Hematopoietic multipotent progenitor cell treated with erythropoietin and hydrocortisone succinate and interleukin-3 and kit ligand, for 17 days (in vitro differentiated cells): ENCODE data around the gene SLFN11.
A peak's percentile ranks its signal among the peaks of the same experiment; 100 is the strongest.
"Not testable (repeated sequence)": the region's sequence is repeated elsewhere in the genome, so short reads cannot be mapped to it uniquely, and the experiment has no call there.

ENCODE experiments used
- DNase-seq: peaks from one replicate; pipeline ENCODE4 v3.0.0-alpha.2; 2015; ENCODE audit warnings: low spot score

SLFN11 gene, protein sequence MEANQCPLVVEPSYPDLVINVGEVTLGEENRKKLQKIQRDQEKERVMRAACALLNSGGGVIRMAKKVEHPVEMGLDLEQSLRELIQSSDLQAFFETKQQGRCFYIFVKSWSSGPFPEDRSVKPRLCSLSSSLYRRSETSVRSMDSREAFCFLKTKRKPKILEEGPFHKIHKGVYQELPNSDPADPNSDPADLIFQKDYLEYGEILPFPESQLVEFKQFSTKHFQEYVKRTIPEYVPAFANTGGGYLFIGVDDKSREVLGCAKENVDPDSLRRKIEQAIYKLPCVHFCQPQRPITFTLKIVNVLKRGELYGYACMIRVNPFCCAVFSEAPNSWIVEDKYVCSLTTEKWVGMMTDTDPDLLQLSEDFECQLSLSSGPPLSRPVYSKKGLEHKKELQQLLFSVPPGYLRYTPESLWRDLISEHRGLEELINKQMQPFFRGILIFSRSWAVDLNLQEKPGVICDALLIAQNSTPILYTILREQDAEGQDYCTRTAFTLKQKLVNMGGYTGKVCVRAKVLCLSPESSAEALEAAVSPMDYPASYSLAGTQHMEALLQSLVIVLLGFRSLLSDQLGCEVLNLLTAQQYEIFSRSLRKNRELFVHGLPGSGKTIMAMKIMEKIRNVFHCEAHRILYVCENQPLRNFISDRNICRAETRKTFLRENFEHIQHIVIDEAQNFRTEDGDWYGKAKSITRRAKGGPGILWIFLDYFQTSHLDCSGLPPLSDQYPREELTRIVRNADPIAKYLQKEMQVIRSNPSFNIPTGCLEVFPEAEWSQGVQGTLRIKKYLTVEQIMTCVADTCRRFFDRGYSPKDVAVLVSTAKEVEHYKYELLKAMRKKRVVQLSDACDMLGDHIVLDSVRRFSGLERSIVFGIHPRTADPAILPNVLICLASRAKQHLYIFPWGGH

DNA sequence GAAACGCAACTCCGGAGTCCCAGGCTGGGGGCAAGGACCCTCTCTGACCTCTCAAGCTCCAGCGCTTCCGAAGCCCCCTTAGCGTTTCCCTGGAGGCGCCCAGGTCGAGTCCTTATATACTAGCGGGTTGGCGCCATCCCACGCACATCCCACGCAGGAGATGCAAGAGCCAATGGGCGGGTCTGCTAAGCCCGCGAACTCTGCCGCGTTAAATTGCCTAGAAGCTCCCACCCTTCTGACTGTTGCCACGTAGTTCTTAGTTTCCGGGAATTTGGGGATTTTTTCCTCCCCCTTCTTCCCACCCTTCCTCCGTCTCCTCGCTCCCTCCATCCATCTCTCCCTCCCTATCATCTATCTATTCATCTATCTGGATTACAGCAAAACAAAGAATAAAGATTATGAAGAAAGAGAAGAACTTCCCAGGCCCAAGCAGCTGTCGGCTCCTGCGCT lies at the start of gene SLFN11:
Gene SLFN11, minus strand, starts transcription at position 88 of the 450 bp plus-strand sequence. CDS start 9,814 bp downstream, outside the sequence.
- DNase-seq, result no peak

DNA sequence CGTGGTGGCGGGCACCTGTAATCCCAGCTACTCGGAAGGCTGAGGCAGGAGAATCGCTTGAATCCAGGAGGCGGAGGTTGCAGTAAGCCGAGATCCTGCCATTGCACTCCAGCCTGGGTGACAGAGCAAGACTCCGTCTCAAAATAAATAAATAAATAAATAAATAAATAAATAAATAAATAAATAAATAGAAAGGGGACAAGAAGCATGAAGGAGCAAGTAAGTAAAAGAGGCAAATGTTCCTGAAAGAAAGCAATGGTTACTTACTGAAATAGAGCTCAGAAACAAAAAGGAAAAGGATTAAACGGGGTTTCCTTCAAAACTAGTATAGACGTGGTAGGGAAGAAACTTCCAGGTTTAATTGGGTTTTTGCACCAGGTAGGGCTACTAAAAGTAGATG lies 47.6 kb upstream of the SLFN11 start:
- DNase-seq, result not testable (repeated sequence)

DNA sequence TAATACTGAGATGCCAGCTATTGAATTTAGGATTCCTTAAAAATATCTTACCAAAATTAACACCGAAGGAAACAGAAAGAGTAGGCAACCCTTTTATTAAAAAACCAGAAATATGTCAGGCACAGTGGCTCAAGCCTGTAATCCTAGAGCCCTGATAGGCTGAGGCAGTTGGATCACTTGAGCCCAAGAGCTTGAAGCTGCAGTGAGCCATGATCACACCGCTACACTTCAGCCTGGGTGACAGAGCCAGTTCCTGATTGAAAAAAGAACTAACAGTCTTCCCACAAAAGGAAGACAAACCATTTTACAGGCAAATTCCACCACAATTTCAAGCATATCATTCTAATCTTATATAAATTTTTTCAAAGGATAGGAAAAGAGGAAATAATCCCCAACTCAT lies 43.2 kb upstream of the SLFN11 start:
- DNase-seq, result no peak

DNA sequence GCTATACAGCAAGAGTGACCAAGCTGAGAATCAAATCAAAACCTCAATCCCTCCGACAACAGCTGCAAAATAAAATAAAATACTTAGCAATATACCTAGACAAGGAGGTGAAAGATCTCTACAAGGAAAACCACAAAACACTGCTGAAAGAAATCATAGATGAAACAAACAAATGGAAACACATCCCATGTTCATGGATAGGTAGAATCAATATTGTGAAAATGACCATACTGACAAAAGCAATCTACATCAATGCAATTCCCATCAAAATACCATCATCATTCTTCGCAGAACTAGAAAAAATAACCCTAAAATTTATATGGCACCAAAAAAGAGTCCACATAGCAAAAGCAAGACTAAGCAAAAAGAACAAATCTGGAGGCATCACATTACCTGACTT lies 41.3 kb upstream of the SLFN11 start:
- DNase-seq, result not testable (repeated sequence)

DNA sequence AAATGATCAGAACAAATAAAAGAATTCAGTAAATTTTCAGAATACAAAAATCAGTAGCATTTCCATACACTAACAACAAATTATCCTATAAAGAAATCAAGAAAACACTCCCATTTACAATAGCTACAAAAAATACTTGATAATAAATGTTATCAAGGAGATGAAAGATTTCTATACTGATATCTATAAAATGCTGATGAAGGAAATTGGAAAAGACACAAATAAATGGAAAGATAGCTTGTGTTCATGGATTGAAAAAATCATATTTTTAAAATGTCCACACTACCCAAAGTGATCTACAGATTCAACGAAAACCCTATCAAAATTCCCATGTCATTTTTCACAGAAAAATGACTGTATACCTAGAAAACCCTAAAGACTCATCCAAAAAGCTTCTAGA lies 40.8 kb upstream of the SLFN11 start:
- no peak for DNase-seq

DNA sequence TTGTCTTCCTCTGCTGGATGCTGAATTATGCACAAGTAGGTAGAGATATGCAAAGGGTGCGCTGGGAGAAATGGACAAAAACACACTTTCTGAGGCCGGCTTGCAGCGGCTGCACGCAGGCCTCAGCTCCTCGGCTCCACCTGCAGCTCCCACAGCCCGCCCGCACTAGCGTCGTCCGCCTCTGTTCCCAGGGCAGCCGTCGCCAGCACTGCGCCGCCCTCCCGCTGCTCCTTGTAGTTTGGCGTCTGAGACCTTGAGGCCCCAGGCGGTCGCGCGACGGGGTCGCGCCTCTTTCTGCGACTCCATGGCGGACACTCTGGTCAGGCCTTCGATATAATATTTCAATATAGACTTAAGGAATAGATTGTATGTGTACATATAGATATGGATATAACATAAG lies 34.1 kb upstream of the SLFN11 start:
- no peak for DNase-seq

DNA sequence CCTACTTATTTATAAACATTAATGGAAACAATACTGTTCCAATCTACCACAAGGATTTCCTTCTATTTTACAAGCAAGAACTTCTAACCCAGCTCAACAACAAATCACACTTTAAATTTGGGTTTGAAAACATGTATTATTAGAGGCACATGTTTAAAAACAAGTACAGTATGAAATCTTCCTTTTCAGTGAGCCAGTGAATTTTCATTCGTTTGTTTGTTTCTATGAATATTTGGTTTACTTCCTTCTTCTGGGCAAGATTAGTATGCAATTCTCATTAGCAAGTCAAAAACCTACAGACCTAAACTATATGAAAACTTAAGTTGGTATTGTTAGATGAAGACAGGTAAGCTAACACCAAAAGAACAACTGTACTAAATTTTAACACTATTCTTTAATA lies 33.1 kb upstream of the SLFN11 start:
- no peak for DNase-seq

DNA sequence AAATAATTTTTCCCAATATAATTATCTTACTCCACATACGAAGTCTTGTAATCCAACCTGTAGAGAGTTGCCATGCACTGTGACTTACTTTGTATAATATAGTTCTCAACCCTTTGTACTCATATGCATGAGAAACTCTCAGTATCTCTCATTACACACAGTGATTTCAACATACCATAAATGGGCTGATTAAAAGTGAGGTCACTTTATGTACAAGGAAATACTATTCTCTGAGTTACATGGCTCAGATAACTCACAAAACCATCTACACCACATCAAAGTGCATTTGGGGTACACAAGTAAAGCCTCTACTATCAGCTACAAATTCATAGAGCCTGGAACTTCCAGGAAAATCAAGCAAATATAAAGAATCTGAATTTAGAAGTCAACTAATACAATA lies 30.9 kb upstream of the SLFN11 start:
- no peak for DNase-seq

DNA sequence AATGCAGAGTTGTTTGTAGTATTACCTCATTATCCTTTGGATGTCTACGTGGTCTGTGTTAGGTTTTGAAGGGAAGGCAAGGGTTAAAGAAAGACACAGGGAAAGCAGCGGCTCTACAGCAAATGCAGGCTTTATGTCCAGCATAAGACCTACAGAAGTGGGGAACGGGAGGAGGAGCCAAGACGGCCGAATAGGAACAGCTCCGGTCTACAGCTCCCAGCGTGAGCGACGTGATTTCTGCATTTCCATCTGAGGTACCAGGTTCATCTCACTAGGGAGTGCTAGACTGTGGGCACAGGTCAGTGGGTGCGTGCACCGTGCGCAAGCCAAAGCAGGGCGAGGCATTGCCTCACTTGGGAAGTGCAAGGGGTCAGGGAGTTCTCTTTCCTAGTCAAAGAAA lies 20.4 kb upstream of the SLFN11 start:
- DNase-seq, result not testable (repeated sequence)

DNA sequence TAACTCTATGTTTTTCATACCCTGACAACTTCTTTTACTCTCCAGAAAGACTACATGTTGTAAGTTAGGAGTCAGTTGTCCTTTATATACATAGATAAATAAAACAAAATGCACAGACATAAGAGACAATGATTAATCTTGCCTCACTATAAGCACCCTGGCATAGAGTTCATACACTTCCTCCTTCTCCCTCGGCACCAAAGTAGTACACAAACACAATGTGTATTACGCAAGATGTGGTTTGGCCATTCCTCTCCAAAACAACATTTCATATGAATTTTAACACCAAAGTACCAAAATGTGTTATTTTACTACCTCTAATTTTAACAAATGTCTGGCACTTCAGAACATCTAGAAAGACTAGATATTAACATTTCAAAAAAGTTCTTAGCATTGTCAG lies 17.2 kb upstream of the SLFN11 start:
- no peak for DNase-seq

DNA sequence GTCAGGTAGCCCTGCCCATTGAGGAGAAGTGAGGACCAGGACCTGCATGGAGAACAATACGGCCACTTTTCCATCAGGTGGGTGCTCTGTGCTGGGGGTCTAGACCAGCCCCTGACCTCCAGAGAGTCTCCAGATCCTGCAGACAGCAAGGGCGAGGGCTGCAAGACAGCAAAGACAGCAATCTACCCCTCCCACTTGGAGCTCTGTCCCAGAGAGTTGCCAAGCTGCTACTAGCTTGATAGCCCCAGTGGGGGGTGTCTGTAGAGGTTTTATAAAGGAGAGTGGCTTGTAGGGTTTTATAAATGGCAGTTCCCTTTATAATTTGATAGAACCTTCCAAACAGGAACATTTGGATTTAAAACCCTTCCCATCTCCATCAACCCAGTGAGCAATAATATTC lies 16.7 kb upstream of the SLFN11 start:
- no peak for DNase-seq

DNA sequence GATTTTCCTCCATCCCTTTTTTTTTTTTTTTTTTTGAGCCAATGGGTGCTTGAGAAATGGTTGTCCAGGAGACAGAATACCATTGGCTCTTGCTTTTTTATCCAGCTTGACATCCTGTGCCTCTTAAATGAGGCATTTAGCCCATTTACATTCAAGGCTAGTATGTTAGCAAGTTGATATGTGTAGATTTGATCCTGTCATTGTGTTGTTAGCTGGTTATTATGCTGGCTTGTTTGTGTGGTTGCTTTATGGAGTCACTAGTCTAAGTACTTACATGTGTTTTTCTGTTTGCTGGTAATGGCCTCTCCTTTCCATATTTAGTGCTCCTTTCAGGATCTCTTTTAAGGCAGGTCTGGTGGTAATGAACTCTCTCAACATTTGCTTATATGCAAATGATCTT lies 14.1 kb upstream of the SLFN11 start:
- no peak for DNase-seq

DNA sequence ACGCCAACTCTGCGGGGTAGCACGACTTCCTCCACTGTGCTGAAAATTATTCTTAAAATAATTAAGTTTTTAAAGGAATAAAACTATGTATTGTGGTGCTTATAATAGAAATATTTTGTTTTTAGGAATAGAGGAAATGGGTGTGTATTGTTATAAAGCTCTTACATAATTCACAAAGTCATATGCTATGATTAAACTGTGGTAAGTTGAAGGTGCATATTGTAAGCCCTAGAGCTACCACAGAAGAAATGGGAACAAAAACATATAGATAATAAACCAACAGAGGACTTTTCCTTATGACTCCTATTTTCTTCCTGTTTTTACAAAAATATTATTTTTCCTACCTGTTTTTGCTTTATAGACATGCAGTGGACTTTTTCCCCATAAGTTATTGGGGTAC lies 4.3 kb upstream of the SLFN11 start:
- DNase-seq, result no peak

DNA sequence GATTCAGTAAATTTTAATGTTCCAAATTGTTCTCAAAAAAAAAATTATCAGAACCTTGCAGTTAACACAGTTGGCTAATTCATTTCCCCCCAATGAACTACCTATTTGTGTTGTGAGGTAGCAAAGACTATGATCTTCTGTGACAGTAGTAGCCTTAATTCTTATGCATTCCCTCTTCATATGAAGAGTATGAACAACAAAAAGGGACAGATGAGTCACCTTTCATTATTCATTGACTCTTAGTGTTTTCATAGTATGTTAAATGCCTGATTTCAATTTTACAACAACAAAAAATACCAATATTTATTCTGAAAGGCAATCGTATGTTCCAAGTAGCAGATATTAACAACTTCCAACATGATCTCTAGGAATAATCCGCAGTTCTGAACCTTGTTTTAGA lies 3.6 kb upstream of the SLFN11 start:
- no peak for DNase-seq

DNA sequence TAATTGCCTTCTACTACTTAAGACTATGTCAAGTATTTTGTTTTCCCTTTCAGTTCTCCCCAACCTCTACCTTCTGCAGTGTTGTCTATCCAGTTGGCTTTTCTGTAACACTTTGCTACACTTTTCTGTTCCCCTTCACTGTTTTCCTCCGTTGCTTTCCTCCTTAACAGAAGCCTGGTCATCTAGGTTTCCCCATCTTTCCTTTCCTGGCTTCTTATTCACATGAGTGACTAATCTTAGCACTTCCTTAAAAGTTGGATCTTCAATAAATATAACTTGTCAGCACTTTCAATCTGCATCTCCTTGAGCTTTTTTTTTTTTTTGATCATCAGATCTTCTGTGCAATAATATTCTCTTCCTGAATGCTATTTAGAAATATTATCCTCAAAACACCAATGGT lies 2.8 kb upstream of the SLFN11 start:
- no peak for DNase-seq

DNA sequence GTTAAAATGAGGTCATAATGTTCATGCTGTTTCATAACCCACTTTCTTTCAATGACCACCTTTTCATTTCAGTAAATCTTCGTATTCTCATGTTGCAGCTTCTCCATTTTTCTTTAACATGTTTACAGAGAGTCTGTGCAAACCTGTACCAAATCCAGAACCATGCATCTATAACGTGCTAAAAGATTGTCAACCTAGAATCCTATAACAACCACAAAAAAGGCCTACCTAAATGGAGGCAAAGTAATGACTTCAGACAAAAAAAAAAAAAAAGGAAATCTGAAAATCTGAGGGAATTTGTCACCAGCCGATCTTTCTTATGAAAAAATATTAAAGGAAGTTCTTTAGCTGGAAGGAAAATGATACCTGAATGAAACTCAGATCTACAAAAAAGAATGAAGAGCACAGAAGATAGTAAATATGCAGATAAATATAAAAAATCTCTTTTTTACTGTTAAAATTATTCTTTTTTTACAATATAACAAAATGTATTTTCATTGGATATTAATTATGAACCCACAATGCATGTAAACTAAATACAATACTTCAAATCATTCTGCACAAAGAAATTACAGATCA lies 1.4 kb upstream of the SLFN11 start:
- DNase-seq, result no peak

DNA sequence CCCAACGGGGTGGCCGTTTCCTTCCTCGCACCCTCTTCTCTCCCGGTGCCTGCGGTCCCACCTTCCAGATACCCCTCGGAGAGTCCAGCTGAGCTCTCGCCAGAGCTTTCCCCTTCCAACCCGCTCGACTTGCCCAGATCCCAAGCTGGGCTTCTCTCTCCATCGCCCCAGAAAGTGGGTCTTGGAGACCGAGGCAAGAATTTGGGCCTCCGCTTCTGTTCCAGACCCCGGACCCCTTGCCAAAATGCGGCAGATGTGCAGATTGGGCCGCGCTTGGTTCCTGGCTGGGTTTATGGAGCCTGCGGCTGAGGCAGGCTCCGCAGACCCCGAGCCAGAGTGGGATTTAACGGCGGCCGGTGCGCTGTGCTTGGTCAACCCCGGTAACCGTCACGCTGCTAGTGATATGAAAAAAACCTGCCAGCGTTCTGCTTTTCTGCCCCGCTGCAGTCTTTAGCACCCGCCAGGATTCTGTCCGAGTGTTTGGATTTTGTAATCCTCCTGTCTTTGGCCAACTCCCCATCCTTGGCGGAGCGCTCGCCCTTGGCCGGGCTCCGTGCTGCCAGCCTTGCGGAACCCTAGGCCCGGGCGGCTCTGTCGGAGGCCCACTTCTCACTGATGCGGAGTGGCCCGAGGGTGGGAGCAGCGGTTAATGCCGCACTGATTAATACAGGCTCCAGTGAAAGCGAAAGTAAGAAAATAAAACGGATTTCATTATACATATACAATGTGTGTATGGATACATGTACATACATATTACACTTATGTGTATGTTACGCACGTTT lies 754 bp upstream of the SLFN11 start:
- no peak for DNase-seq

DNA sequence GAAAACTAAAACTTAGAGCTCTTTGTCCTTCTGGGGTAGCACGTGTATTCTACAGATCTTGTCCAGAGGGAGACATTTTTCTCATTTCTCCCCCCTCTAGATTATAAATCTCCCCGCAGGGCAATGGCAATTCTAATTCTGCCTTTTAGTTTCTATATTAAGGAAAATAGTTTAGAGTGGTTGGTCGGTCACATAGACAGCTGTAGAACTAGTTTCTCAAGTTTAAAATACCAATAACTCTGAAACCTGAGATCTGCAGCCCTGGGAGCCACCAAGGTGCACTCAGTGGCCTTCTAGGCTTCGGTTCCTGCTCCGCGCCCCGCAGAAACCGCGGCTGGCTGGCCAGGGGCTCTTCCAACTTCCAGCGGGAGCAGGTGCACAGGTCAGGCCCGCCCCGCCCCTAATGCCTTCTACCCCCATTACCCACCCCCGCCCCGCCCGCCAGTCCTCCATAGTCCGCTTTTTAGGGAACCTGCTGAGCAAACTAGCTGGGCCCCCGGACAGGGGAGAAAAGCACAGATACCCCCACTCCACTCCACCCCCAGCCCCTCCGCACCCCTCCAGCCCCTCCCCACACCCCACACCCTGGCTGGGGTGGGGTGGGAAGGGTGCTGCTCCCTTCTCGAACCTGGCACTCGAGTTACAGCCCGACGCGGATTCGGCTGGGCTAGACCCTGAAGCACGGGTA lies 431 bp downstream of the SLFN11 start:
- peak; percentile 43 for DNase-seq

DNA sequence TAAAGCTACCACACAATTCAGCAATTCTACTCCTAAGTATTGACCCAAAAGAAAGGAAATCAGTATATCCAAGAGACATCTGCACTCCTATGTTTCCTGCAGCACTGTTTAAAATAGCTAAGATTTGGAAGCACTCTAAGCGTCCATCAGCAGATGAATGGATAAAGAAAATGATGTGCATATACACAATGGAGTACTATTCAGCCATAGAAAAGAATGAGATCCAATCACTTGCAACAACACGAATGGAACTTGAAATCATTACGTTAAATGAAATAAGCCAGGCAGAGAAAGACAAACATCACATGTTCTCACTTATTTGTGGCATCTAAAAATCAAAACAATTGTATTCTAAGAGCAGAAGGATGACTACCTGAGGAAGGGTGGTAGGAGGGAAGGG lies 1.5 kb downstream of the SLFN11 start:
- DNase-seq, result peak; percentile 6

DNA sequence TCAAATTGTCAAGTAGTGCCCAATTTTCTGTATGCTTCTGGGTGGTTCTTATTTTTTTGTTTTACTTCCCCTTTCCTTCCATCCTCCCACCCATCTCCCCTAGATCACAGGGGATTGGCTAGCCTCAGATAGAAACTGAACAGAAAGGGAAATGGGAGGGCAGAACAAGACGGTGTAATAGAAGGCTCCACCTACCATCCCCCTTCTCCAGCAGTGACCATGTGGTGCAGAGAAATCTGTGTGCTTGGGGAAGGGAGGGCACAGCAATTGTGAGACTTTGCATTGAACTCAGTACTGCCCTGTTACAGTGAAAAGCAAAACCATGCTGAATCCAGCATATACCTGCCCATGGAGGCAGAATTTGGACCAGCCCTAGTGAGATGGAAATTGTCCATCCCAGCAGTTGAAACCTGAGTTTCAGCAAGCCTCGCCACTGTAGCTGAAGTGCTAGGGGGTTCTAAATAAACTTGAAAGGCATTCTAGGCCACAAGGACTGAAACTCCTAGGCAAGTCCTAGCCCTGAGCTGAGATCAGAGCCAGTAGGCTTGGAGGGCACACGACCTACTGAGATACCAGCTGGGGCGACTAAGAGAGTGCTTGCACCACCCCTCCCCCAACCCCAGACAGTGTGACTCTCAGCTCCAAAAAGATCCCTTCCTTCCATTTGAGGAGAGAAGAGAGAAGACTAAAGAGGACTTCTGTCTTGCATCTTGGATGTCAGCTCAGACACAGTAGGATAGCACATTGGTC lies 5.2 kb downstream of the SLFN11 start:
- DNase-seq, result no peak

DNA sequence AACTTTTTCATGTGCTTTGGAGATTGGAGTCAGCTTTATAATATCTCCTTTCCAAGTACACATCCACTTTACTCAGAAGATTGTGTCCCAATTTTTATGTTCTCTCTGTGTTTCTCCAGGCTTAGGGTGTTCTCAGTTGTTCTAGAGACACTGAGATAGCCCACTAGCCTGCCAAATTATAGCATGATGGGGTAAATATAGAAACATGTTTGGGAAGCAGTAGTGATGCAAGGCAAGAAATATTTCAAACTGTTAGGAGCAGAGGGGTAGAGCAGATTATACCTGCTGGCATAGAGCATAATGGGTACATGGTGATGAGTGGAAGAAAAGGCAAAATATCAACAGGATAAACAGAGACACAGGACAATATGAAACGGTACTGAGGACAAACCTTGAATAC lies 12.4 kb downstream of the SLFN11 start:
- DNase-seq, result no peak
